ENCODE results near the gene ART3. TPM values are rescaled to one million over a fixed set of nuclear protein-coding genes. Genes with fewer than 3 reads are reported as not detected.

ART3 gene
- total RNA-seq, 1 experiment from 2014 or later, result not detected

GRCh38 chr4:76055016-76055415, 19.5 kb upstream of the ART3 start:
- TF ChIP-seq EZH2 (IDR thresholded peaks at IDR 0.05; ENCODE audit: low read depth), result no peak
- TF ChIP-seq, protein P1, sequence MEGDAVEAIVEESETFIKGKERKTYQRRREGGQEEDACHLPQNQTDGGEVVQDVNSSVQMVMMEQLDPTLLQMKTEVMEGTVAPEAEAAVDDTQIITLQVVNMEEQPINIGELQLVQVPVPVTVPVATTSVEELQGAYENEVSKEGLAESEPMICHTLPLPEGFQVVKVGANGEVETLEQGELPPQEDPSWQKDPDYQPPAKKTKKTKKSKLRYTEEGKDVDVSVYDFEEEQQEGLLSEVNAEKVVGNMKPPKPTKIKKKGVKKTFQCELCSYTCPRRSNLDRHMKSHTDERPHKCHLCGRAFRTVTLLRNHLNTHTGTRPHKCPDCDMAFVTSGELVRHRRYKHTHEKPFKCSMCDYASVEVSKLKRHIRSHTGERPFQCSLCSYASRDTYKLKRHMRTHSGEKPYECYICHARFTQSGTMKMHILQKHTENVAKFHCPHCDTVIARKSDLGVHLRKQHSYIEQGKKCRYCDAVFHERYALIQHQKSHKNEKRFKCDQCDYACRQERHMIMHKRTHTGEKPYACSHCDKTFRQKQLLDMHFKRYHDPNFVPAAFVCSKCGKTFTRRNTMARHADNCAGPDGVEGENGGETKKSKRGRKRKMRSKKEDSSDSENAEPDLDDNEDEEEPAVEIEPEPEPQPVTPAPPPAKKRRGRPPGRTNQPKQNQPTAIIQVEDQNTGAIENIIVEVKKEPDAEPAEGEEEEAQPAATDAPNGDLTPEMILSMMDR (conservative IDR thresholded peaks at IDR 0.05), result no peak
- Histone ChIP-seq H3K27ac (no peak overlapping the region), H2AFZ (no peak overlapping the region), H3K9me2 (ENCODE audit: insufficient read depth) (no peaks in the 10 kb centered on the region), H3K27me3 (ENCODE audit: insufficient read depth, low read depth) (no peaks in the 10 kb centered on the region), H4K20me1 (ENCODE audit: insufficient read depth) (no peaks in the 10 kb centered on the region), H3K79me2 (ENCODE audit: low read depth) (no peaks in the 10 kb centered on the region), H3F3A (ENCODE audit: insufficient read depth, low read depth) (peaks cover 22% of the 10 kb centered on the region), H3K36me3 (ENCODE audit: low read depth) (no peaks in the 10 kb centered on the region), H3K4me1 (replicated peaks; ENCODE audit: insufficient read depth) (peaks cover 37% of the 10 kb centered on the region), H3K9me3 (ENCODE audit: insufficient read depth, low read depth) (no peaks in the 10 kb centered on the region), H3K4me3 (no peak overlapping the region), H3K4me2 (no peak overlapping the region)
- ChIA-PET CTCF (no interaction called here), POLR2A (ENCODE audit: unreplicated experiment) (no interaction called here)
- BruUV-seq (replicated peaks), result no TSS peak
- peak in 1 of 2 experiments; percentile 38 for DNase-seq
- intact Hi-C loops (cut with micrococcal nuclease; ENCODE audit: unreplicated experiment), result no loop called here

GRCh38 chr4:76055421-76055820, 19.1 kb upstream of the ART3 start:
- H4K20me1 ChIP-seq (ENCODE audit: insufficient read depth), result no peaks in the 10 kb centered on the region
- peaks cover 26% of the 10 kb centered on the region for H3F3A ChIP-seq (ENCODE audit: insufficient read depth, low read depth)
- H3K4me1 ChIP-seq (replicated peaks; ENCODE audit: insufficient read depth), result peaks cover 41% of the 10 kb centered on the region
- no peaks in the 10 kb centered on the region for H3K9me2 ChIP-seq (ENCODE audit: insufficient read depth)
- no peaks in the 10 kb centered on the region for H3K9me3 ChIP-seq (ENCODE audit: insufficient read depth, low read depth)
- H2AFZ ChIP-seq, result no peak overlapping the region
- intact Hi-C loops (cut with micrococcal nuclease; ENCODE audit: unreplicated experiment), result no loop called here
- H3K36me3 ChIP-seq (ENCODE audit: low read depth), result no peaks in the 10 kb centered on the region
- no peaks in the 10 kb centered on the region for H3K79me2 ChIP-seq (ENCODE audit: low read depth)
- no peak overlapping the region for H3K4me2 ChIP-seq
- no peaks in the 10 kb centered on the region for H3K27me3 ChIP-seq (ENCODE audit: insufficient read depth, low read depth)
- TF ChIP-seq EZH2 (IDR thresholded peaks at IDR 0.05; ENCODE audit: low read depth), result no peak
- TF ChIP-seq, protein P1 (conservative IDR thresholded peaks at IDR 0.05), result no peak
- ChIA-PET POLR2A (ENCODE audit: unreplicated experiment) (interaction anchor here (0.6 kb wide), 1 partner anchor 1878 kb away, joined by 4 read pairs; no protein-coding TSS in a partner anchor), CTCF (no interaction called here)
- BruUV-seq (replicated peaks), result no TSS peak
- no peak overlapping the region for H3K4me3 ChIP-seq
- H3K27ac ChIP-seq, result no peak overlapping the region
- DNase-seq, result no peak

DNA sequence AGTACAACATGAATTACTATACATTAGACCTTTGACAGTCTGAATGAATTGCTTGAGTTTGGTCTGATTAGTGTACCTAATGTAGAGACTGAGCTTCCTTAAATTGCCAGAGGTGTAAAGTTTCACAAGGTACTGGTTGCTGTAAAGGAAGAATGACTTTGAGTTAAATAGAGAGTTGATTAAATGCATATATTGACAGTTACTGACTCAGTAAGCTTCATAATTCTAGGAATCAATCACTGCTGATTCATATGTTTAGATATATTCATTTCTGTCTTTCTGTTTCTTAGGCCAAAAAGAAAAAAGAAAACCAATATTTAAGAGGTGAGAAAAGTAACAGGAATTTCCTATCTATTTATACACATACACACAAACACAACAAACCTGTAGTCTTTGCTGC, 16.2 kb upstream of the ART3 start:
- Histone ChIP-seq H3F3A (ENCODE audit: insufficient read depth, low read depth) (peaks cover 16% of the 10 kb centered on the region), H3K4me1 (replicated peaks; ENCODE audit: insufficient read depth) (peaks cover 41% of the 10 kb centered on the region), H3K27ac (0 out of 2 replicates have a peak overlapping the region, but pooled peaks have one; percentile 41), H3K9me3 (ENCODE audit: insufficient read depth, low read depth) (no peaks in the 10 kb centered on the region), H4K20me1 (ENCODE audit: insufficient read depth) (no peaks in the 10 kb centered on the region), H3K27me3 (ENCODE audit: insufficient read depth, low read depth) (no peaks in the 10 kb centered on the region), H3K9me2 (ENCODE audit: insufficient read depth) (no peaks in the 10 kb centered on the region), H3K36me3 (ENCODE audit: low read depth) (no peaks in the 10 kb centered on the region), H3K4me2 (peak overlapping the region; percentile 72; the same call in 1 of the 2 replicates), H3K4me3 (no peak overlapping the region), H2AFZ (no peak overlapping the region), H3K79me2 (ENCODE audit: low read depth) (no peaks in the 10 kb centered on the region)
- no peak for DNase-seq
- no TSS peak for BruUV-seq (replicated peaks)
- ChIA-PET POLR2A (ENCODE audit: unreplicated experiment) (no interaction called here), CTCF (interaction anchor here (0.6 kb wide), 1 partner anchor 13 kb away, joined by 5 read pairs; no protein-coding TSS in a partner anchor)
- intact Hi-C loops (cut with micrococcal nuclease; ENCODE audit: unreplicated experiment), result no loop called here
- TF ChIP-seq EZH2 (IDR thresholded peaks at IDR 0.05; ENCODE audit: low read depth), result no peak
- TF ChIP-seq, protein P1 (conservative IDR thresholded peaks at IDR 0.05), result no peak
